ENCODE measurements around the gene VAV2.
"Not testable (repeated sequence)": the region's sequence is repeated elsewhere in the genome, so short reads cannot be mapped to it uniquely, and the experiment has no call there.

Gene VAV2

GRCh38 chr9:133761641-133762248 is 230.4 kb downstream of the VAV2 start:
- DNase-seq, result no peak

- DNase-seq, result no peak
These were observed 231.3 kb downstream of the VAV2 start for GRCh38 chr9:133760713-133761290.

- DNase-seq, result no peak
These were observed 232.2 kb downstream of the VAV2 start for GRCh38 chr9:133759946-133760345.

GRCh38 chr9:133759146-133759900 is 232.8 kb downstream of the VAV2 start:
- no peak for DNase-seq

- no peak for DNase-seq
These were observed 233.9 kb downstream of the VAV2 start for GRCh38 chr9:133758228-133758627.

- no peak for DNase-seq
These were observed 237.4 kb downstream of the VAV2 start for GRCh38 chr9:133754688-133755227.

GRCh38 chr9:133754187-133754586 is 237.9 kb downstream of the VAV2 start:
- DNase-seq, result no peak

GRCh38 chr9:133752739-133753446 is 239.2 kb downstream of the VAV2 start:
- no peak for DNase-seq

- DNase-seq, result no peak
These were observed 241.0 kb downstream of the VAV2 start for GRCh38 chr9:133750982-133751649.

- DNase-seq, result no peak
These were observed 244.8 kb downstream of the VAV2 start for GRCh38 chr9:133747309-133747708.

GRCh38 chr9:133744528-133744927 is 247.6 kb downstream of the VAV2 start:
- not testable (repeated sequence) for DNase-seq

GRCh38 chr9:133742849-133743444 is 249.2 kb downstream of the VAV2 start:
- peak; percentile 88 for DNase-seq

GRCh38 chr9:133742251-133742650 is 249.9 kb downstream of the VAV2 start:
- no peak for DNase-seq

- DNase-seq, result no peak
These were observed 250.4 kb downstream of the VAV2 start for GRCh38 chr9:133741716-133742115.

GRCh38 chr9:133740911-133741310 is 251.2 kb downstream of the VAV2 start:
- no peak for DNase-seq

- DNase-seq, result no peak
These were observed 252.5 kb downstream of the VAV2 start for GRCh38 chr9:133739408-133740280.

- DNase-seq, result no peak
These were observed 253.4 kb downstream of the VAV2 start for GRCh38 chr9:133738640-133739225.

GRCh38 chr9:133737774-133738639 is 254.1 kb downstream of the VAV2 start, which contains the start of gene SARDH:
TSS of gene SARDH (minus strand) at chr9:133738352. CDS start at chr9:133734173, 4,179 bp downstream.
- peak; percentile 98 for DNase-seq

- DNase-seq, result peak; percentile 88
These were observed 254.9 kb downstream of the VAV2 start for GRCh38 chr9:133737071-133737773.
